ENCODE results near the gene PVR. TPM values are rescaled to one million over a fixed set of nuclear protein-coding genes. Genes with fewer than 3 reads are reported as not detected.

The PVR gene
- total RNA-seq, 1 donor from 2014 or later = 49.1 TPM

DNA sequence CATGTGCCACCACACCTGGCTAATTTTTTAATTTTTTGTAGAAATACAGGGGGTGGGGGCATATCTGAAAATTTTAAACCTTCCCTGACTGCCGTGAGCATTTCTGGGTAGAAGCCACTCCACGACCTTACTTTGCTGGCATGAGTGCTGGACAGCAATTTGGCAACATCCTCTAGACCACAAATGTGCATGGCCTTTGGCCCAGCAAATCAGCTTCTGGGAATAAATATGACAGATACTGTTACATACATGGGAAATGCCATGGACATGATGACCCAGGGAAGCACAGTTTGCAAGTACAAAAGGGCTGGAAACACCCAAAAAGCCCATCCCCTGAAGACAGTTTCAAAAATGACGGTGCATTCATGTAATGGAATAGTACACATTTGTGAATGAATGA is 3.2 kb upstream of the PVR start:
- DNase-seq (ENCODE audit: low spot score) (no peak), ATAC-seq (no peak)
- intact Hi-C loops (cut with DNase I) = no loop called here

DNA sequence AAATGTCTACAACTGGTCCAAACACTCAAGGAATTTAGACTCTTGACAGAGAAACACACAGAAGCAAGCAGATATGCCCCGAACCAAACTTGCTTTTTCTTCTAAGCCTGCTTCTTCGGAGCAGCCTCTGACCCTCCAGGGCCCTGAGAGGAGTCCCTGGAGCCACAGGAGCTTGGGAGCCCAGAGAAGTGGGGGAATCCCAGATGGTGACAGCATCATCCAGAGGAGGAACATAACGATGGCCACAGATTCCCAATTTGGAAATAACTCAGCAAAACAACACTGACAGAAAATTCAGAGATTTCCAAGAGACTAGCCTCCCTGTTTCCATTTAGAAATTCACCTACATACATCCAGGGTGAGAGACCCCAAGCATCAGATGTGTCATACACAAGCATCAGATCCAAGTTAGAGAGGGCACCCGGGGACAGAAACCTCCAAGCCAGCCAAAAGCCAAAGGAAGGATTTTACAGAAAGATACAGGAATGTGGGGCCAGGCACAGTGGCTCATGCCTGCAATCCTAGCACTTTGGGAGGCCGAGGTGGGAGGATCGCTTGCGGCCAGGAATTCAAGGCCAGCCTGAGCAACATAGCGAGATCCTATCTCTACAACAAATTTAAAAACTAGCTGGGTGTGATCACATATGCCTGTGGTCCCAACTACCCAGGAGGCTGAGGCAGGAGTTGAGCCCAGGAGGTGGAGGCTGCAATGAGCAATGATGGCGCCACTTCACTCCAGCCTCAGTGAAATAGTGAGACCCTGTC is 2.0 kb upstream of the PVR start:
- intact Hi-C loops (cut with DNase I) = no loop called here
- no peak for DNase-seq (ENCODE audit: low spot score)
- ATAC-seq = no peak

DNA sequence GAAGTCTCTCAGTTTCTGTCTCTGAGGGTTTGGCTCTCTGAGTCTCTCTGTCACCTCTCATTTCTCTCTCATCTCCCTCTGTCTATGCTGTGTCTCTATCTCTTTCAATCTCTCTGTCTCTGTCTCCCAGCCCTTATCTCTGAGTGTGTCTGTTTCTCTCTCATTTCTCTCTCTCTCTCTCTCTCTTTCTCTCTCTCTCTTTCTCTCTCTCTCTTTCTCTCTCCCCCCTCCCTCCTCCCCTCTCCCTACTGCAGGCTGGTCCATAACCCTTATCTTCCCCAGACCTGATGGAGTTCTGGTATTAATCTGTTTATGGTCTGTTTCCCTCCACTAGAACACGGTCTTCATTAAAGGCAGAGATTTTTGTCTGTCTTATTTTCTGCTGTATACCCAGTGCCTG is 1.3 kb upstream of the PVR start:
- intact Hi-C loops (cut with DNase I) = no loop called here
- ATAC-seq = no peak
- DNase-seq (ENCODE audit: low spot score) = no peak

DNA sequence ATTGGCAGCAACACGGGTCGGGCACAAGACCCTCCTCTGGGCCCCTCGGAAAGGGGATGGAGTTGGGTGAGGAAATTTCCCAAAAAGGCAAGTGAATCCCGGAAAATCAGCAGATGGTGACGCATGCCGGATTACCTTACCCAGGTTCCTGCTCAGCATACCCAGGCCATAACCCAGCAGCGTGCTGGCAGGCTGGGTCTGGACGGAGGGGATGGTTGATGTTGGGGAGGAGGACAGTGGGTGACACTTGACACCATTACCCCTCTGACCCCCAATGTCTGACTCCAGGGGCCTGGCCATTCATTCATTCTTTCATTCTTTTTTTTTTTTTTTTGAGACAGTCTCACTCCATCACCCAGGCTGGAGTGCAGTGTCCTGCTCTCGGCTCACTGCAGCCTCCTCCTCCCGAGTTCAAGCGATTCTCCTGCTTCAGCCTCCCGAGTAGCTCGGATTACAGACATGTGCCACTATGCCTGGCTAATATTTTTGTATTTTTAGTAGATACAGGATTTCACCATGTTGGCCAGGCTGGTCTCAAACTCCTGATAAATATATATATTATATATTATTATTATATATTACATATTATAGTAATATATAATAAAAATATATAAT is 799 bp downstream of the PVR start:
- DNase-seq (ENCODE audit: low spot score) = no peak
- intact Hi-C loops (cut with DNase I) = no loop called here
- ATAC-seq = peak; percentile 43

DNA sequence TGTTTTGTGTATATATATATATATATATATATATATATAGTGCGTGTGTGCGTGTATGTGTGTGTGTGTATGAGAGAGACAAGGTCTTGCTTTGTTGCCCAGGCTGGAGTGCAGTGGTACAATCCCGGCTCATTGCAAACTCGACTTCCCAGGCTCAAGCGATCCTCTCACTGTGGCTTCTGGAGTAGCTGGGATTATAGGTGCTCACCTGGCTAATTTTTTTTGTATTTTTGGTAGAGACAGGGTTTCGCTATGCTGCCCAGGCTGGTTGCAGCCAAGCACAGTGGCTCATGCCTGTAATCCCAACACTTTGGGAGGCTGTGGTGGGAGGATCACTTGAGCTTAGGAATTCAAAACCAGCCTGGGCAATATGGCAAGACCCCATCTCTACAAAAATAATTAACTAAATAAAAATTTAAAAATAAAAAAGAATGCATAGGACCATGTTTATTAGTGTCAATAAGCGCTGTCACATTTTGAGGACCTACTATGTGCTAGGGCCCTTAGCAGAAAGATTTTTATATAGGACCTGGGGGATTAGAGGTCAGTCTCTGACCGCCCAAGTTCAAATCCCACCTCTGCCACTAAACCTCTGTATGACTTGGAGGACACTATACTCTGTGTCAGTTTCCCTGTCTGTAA is 1.8 kb downstream of the PVR start:
- intact Hi-C loops (cut with DNase I) = no loop called here
- no peak for DNase-seq (ENCODE audit: low spot score)
- ATAC-seq = no peak

DNA sequence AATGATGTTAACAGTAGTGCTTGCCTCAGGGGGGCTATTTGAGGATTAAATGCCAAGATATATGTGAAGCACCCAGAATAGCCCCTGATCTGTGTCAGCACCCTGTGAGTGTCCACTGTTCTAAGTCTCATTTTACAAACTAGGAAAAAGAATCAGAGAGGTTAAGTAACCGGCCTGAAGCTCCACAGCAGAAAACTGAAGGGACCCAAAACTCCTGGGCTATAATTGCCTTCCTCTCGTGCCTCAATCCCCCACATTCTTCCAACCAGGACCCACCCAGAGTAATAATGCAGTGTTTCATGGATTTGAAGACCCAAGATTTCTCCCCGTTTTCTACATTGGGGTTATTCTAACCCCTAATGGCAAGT is 2.3 kb downstream of the PVR start:
- ATAC-seq = no peak
- no peak for DNase-seq (ENCODE audit: low spot score)
- intact Hi-C loops (cut with DNase I) = no loop called here

DNA sequence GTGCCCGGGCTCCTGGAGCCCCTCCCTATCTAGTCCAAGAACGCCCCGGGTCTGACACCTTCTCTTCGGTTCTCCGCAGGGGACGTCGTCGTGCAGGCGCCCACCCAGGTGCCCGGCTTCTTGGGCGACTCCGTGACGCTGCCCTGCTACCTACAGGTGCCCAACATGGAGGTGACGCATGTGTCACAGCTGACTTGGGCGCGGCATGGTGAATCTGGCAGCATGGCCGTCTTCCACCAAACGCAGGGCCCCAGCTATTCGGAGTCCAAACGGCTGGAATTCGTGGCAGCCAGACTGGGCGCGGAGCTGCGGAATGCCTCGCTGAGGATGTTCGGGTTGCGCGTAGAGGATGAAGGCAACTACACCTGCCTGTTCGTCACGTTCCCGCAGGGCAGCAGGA is 3.4 kb downstream of the PVR start:
- intact Hi-C loops (cut with DNase I) = no loop called here
- ATAC-seq = no peak
- no peak for DNase-seq (ENCODE audit: low spot score)

DNA sequence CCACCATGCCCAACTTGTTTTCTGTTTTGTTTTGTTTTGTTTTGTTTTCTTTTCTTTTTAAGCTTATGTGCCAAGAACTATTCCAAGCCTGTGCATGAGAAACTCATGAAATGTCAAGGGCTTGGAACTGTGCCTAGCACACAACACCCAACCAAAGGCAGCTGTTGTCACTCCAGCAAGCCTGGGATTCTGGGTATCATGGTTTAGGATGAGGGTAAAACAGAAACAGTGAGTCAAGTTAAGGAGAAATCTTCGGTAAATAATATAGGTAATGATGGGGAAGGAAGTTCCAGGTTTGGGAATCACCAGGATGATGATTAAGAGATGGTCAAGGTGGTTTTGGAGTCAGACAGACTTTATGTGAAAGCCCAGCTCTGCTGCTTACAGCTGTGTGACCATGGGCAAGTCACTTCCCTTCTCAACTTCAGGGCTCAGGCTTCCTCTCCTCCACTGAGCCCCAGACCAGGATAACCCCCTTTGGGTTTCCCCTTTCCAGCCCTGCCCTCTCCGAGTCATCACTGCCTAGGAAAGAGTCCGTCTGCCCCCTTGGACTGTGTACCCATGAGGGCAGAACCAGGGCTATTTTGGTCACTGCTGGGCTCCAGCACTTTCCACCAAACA is 5.0 kb downstream of the PVR start:
- ATAC-seq (no peak), DNase-seq (ENCODE audit: low spot score) (no peak)

DNA sequence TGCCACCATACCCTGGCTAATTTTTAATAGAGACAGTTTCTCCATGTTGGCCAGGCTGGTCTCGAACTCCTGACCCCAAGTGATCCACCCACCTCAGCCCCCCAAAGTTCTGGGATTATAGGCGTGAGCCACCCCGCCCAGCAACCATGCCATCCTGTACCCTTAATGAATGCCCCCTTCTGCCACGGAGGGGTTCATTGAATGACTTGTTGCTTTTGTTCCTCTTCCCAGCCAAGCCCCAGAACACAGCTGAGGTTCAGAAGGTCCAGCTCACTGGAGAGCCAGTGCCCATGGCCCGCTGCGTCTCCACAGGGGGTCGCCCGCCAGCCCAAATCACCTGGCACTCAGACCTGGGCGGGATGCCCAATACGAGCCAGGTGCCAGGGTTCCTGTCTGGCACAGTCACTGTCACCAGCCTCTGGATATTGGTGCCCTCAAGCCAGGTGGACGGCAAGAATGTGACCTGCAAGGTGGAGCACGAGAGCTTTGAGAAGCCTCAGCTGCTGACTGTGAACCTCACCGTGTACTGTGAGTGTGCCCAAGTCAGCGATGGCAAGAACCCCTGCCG is 6.0 kb downstream of the PVR start:
- DNase-seq (ENCODE audit: low spot score) = no peak
- ATAC-seq = no peak
- intact Hi-C loops (cut with DNase I) = no loop called here

More for the DNA sequence above, 5.0 kb downstream of the PVR start:
- intact Hi-C loops (cut with DNase I) = no loop called here

DNA sequence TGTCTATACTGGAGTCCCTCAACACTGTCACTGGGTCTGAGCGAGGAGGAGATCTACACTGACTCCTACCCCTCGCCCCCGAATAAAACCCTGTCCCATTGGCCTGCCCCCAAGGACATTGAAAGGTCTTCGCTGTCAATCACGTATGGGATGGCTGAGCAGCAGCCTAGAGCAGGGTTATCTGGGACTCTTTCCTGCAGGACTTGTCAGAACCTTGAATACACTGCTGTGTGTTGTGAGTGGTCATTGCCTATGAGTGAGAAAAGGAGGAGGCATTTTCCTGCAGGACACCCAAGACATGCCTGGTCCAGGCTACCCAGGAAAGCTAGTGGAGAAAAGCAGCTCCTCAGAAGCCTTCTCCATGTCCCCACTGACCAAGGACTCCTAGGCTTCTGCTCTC is 9.6 kb downstream of the PVR start:
- DNase-seq (ENCODE audit: low spot score) = no peak
- intact Hi-C loops (cut with DNase I) = no loop called here
- ATAC-seq = no peak

DNA sequence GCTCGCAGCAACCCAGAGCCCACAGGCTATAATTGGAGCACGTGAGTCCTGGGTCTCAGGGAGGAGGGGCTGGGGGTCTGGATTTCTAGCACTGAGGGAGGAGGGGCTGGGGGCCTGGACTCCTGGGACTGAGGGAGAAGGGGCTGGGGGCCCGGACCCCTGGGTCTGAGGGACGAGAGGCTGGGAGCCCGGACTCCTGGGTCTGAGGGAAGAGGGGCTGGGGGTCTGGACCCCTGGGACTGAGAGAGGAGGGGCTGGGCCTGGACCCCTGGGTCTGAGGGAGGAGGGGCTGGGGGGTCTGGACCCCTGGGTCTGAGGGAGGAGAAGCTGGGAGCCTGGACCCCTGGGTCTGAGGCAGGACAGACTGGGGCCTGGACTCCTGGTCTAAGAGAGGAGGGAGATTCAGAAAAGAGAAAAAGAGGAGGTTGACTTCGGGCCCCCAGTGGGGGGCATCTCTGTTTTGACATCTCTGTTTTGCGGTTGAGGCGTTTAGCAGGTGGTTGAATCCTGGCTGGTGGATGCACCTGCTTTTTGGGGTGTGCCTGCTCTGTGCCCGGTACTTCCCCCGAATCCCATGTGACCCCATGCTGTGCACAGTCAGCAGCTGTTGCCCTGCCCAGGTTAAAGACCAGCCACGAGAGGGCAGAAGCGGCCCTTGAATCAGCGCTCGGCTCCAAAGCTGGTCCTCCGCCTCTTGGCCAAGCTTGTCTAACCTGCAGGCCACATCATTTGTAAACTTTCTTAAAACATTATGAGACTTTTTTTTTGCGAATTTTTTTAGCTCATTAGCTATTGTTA is 10.5 kb downstream of the PVR start:
- peak; percentile 88 for DNase-seq (ENCODE audit: low spot score)
- peak; percentile 88 for ATAC-seq
- intact Hi-C loops (cut with DNase I) = no loop called here

DNA sequence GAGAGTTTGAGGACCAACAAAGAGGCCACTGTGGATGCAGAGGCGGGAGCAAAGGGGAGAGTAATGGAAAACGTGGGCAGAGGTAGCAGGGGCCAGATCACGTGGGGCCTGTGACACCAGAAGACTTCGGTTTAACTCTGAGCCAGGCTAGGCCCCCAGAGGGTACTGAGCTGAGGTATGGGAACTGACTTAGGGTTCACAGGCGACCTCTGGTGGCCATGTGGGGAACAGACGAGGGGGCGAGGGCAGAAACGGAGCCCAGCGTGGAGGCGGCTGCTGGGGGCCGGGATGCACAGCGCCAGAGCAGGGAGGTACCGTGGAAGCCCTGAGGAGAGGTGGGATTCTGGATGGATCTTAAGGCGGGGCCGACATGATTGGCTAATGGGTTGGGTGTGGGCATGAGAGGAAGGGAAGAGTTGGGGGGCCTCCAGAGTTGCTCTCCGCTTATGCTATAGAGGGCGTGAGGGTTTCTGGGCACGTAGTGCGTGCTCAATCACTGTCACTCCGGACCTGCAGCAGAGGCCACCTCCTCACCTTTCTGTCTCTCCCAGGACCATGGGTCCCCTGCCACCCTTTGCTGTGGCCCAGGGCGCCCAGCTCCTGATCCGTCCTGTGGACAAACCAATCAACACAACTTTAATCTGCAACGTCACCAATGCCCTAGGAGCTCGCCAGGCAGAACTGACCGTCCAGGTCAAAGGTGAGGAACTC is 13.7 kb downstream of the PVR start:
- intact Hi-C loops (cut with DNase I) = loop anchor here (5.0 kb wide), 1 partner anchor 85 kb away; no protein-coding TSS in a partner anchor
- peak; percentile 79 for DNase-seq (ENCODE audit: low spot score)
- peak; percentile 57 for ATAC-seq

DNA sequence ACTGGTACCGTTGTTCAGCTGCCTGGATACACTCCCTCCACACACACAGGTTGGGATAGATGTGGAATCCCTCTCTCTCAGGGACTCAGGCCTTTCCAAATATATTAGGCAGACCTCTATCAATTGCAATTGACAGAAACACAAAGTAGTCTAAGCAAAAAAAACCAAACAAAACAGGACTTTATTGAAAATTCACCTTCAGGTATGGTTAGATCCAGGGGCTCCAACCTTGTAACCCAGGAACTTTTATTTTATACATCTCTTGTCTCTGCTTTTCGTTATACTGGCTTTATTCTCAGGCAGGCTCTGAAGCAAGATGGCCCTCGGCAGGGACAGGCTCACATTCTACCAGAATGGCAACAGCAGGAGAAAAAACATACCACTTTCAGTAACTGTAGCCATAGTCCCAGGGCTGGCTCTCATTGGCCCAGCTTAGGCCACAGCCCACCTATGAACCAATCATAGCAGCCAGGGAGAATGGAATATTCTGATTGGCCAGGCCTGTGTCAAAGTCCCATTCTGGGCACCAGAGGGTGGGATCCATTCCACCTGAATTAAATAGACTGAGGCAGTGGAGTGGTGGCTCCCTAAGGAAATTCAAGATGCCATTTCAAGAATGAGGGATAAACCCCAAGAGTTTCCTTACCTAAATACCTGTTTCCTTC is 14.5 kb downstream of the PVR start:
- no peak for ATAC-seq
- no peak for DNase-seq (ENCODE audit: low spot score)
- intact Hi-C loops (cut with DNase I) = loop anchor here (5.0 kb wide), 1 partner anchor 86 kb away; no protein-coding TSS in a partner anchor

DNA sequence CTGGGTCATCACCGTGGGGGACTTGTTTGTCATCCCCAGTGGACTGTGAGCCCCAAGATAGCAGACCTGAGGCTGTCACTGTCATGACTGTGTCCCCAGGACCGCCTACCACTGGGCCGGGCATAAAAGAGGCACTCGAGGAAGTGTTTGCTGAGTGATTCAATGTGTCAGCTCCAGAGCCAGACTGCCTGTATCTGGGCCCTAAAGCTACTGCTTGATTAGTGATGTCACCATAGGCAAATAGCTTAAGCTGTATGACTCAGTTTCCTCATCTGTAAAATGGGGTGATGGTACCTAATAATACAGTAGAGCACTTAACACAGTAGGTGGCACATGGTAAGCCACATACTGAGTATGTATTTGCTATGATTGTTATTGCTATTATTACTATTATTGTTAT is 16.4 kb downstream of the PVR start:
- intact Hi-C loops (cut with DNase I) = no loop called here
- ATAC-seq = no peak
- no peak for DNase-seq (ENCODE audit: low spot score)

DNA sequence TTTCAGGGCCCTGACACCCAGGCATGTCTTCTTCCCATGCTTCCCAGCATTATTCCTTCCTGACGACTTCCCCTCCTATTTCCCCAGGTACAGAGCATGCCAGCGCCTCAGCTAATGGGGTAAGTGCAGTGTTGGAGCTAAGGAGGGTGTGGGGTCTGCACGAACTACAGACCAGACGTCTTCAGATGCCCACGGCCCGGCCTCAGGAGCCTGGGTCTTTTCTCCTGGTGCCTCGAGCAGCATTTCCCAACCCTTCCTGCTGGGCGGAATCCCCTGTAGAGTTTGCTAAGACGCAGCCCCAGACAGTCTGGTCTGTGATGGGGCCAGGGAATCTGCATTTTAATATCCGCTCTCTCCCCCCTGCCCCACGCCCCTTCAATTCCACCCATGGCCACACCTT is 17.5 kb downstream of the PVR start:
- DNase-seq (ENCODE audit: low spot score) (no peak), ATAC-seq (no peak)
- intact Hi-C loops (cut with DNase I) = no loop called here

DNA sequence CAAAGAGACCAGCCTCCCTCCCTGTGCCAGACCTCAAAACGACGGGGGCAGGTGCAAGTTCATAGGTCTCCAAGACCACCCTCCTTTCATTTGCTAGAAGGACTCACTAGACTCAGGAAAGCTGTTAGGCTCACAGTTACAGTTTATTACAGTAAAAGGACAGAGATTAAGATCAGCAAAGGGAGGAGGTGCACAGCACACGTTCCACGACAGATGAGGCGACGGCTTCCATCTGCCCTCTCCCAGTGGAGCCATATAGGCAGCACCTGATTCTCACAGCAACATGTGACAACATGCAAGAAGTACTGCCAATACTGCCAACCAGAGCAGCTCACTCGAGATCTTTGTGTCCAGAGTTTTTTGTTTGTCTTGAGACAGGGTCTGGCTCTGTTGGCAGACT is 18.2 kb downstream of the PVR start:
- ATAC-seq (peak; percentile 9), DNase-seq (ENCODE audit: low spot score) (no peak)
- intact Hi-C loops (cut with DNase I) = no loop called here

DNA sequence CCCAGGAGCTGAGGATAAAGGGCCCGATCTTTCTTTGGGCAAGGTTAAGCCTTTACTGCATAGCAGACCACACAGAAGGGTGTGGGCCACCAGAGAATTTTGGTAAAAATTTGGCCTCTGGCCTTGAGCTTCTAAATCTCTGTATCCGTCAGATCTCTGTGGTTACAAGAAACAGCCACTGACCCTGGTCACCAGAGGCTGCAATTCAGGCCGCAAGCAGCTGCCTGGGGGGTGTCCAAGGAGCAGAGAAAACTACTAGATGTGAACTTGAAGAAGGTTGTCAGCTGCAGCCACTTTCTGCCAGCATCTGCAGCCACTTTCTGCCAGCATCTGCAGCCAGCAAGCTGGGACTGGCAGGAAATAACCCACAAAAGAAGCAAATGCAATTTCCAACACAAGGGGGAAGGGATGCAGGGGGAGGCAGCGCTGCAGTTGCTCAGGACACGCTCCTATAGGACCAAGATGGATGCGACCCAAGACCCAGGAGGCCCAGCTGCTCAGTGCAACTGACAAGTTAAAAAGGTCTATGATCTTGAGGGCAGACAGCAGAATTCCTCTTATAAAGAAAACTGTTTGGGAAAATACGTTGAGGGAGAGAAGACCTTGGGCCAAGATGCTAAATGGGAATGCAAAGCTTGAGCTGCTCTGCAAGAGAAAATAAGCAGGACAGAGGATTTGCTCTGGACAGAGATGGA is 19.1 kb downstream of the PVR start:
- peak; percentile 78 for ATAC-seq
- intact Hi-C loops (cut with DNase I) = no loop called here
- no peak for DNase-seq (ENCODE audit: low spot score)

Data from sciatic nerve (tissue), 2 donors.